Left forelimb (tissue), 1 donor: ENCODE data around the gene BOK.

Experiments used
- DNase-seq: peaks from one replicate; pipeline ENCODE4 v3.0.0-alpha.2; 2018; ENCODE audit warnings: low spot score

BOK gene

GRCh38 chr2:241538838-241539615, 19.5 kb upstream of the BOK start:
- no peak for DNase-seq

- no peak for DNase-seq
These were observed 18.8 kb upstream of the BOK start for GRCh38 chr2:241539616-241540374.

- DNase-seq = no peak
These were observed 18.2 kb upstream of the BOK start for GRCh38 chr2:241540401-241540770.

- DNase-seq = peak; percentile 81
These were observed 17.6 kb upstream of the BOK start for GRCh38 chr2:241540771-241541561.

- DNase-seq = no peak
These were observed 16.8 kb upstream of the BOK start for GRCh38 chr2:241541564-241542277.

GRCh38 chr2:241542278-241542605, 16.3 kb upstream of the BOK start:
- DNase-seq = no peak

- DNase-seq = no peak
These were observed 13.4 kb upstream of the BOK start for GRCh38 chr2:241545106-241545505.

GRCh38 chr2:241545523-241546473, 12.7 kb upstream of the BOK start:
- DNase-seq = no peak

GRCh38 chr2:241546771-241547498, 11.6 kb upstream of the BOK start:
- no peak for DNase-seq

GRCh38 chr2:241547781-241548450, 10.6 kb upstream of the BOK start:
- DNase-seq = no peak

GRCh38 chr2:241548451-241548835, 10.1 kb upstream of the BOK start:
- DNase-seq = no peak

- DNase-seq = no peak
These were observed 7.6 kb upstream of the BOK start for GRCh38 chr2:241550616-241551580.

- DNase-seq = no peak
These were observed 6.9 kb upstream of the BOK start for GRCh38 chr2:241551599-241551997.

GRCh38 chr2:241551998-241552737, 6.4 kb upstream of the BOK start:
- DNase-seq = no peak

GRCh38 chr2:241553512-241553830, 5.1 kb upstream of the BOK start:
- DNase-seq = no peak

GRCh38 chr2:241553981-241554380, 4.6 kb upstream of the BOK start:
- no peak for DNase-seq

GRCh38 chr2:241554610-241555322, 3.8 kb upstream of the BOK start:
- no peak for DNase-seq
